22Rv1 (cell line): ENCODE results near the gene PARN.

ENCODE experiments used
- H3K27ac ChIP-seq: fragments of 450-650 bp; 2 replicates; pipeline ENCODE4 v1.5.1; 2017
- ZFX ChIP-seq: fragments of 450-650 bp; IDR thresholded peaks from 2 replicates; pipeline ENCODE4 v1.6.1; 2017; ENCODE audit warnings: antibody characterized with exemption, borderline replicate concordance
- TF ChIP-seq, protein P1 (sequence below): fragments of 450-650 bp; IDR thresholded peaks from 2 replicates; pipeline ENCODE4 v1.5.1; 2017; ENCODE audit warnings: mild to moderate bottlenecking

The PARN gene

DNA sequence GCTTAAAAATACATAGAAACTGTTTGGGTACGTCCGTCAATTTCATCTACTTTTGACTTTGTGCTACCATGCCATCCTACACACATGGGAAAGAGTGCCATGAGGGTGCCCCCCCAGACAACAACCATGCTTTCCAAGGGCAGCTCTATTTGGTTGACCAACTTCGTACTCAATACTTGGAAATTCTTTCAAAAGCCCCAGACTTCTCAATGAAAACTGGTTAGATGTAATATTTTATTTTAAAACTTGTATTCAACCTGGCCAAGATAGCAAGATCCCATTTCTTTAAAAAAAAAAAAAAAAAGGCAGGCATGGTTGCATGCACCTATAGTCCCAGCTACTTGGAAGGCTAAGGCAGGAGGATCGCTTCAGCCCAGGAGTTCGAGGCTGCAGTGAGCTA lies 98.4 kb downstream of the PARN start:
- H3K27ac ChIP-seq: no peak overlapping the region
- no peak for TF ChIP-seq ZFX
- TF ChIP-seq, protein P1, sequence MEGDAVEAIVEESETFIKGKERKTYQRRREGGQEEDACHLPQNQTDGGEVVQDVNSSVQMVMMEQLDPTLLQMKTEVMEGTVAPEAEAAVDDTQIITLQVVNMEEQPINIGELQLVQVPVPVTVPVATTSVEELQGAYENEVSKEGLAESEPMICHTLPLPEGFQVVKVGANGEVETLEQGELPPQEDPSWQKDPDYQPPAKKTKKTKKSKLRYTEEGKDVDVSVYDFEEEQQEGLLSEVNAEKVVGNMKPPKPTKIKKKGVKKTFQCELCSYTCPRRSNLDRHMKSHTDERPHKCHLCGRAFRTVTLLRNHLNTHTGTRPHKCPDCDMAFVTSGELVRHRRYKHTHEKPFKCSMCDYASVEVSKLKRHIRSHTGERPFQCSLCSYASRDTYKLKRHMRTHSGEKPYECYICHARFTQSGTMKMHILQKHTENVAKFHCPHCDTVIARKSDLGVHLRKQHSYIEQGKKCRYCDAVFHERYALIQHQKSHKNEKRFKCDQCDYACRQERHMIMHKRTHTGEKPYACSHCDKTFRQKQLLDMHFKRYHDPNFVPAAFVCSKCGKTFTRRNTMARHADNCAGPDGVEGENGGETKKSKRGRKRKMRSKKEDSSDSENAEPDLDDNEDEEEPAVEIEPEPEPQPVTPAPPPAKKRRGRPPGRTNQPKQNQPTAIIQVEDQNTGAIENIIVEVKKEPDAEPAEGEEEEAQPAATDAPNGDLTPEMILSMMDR: no peak

DNA sequence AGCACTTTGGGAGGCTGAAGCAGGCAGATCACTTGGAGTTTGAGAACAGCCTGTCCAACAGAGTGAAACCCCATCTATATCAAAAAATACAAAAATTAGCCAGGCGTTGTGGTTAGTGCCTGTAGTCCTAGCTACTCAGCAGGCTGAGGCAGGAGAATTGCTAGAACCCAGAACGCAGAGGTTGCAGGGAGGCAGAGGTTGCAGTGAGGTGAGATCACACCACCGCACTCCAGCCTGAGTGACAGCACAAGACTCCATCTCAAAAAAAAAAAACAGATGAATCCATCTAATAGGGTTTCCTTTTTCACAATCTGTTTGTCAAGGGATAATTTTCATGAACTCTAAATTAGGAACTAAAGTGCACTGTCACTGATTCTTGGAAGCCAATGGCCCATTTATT lies 99.0 kb downstream of the PARN start:
- TF ChIP-seq, protein P1: no peak
- no peak for TF ChIP-seq ZFX
- H3K27ac ChIP-seq: no peak overlapping the region

DNA sequence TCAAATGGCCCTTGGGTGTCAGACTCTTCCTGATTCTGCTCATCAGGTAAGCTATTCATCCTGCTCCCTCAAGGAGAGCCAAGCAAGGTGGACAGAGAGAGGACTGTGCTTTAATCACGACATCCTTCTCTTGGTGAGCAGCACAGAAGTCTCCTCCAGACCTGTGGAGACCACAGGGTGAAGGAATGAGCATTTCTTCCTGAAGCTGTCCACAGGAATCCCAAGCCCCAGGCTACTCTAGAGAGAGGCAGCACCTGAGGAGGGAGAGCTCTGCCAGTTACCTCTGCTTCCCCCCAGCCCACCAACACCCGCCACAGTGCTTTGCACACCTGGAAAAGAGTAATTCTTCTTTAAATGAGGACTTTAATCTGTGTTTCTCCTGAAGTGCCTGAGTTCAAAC lies 100.0 kb downstream of the PARN start:
- TF ChIP-seq, protein P1: no peak
- no peak for TF ChIP-seq ZFX
- no peak overlapping the region for H3K27ac ChIP-seq

DNA sequence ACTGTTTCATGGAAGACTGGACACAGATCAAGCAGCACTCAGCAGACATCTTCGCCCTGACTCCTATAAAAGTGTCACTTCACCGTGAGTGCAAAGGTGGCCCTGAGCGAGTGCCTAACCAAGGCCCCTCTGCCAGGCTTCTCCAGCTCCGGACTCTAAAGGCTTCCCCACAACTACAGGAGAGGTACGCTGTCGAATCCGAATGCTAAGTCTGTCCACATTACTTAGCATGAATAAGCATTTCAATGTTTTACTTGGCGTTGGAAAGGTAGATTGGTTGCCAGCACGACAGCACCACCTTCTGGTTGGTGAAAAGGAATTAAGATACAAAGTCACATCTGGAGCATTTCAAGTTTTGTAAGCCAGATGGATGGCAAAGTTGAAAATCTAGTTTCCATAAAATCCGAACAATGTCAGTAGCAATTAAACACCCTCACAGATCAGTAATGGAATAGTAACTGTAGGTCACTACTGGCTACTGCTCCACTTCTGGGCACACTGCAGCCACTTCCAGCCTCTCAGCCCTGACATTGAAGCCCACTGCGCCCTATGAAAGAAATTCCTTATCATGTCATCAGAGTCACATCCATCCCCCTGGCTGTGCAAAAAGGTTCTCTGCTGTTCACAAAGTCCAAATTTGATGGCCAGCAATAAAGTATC lies 100.9 kb downstream of the PARN start:
- TF ChIP-seq ZFX: no peak
- TF ChIP-seq, protein P1: peak; percentile 83
- no peak overlapping the region for H3K27ac ChIP-seq

DNA sequence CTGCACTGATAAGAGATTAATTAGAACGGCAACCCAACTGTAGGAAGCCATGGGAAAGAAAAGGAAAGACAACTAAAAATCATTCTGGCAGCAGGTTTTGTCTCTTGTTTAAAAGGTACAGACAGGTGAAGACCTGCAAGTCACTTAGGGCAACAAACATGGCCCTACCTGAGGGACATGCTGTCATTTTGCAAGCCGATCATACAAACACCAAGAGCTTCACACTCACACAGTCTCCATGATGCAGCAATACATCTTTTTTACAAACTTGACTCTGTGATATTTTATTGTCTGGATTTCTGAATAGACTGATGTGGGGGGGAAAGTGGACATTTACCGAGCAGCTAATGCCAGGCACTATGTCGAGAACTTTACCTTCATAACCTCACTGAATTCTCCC lies 101.8 kb downstream of the PARN start:
- no peak for TF ChIP-seq ZFX
- TF ChIP-seq, protein P1: no peak
- no peak overlapping the region for H3K27ac ChIP-seq

DNA sequence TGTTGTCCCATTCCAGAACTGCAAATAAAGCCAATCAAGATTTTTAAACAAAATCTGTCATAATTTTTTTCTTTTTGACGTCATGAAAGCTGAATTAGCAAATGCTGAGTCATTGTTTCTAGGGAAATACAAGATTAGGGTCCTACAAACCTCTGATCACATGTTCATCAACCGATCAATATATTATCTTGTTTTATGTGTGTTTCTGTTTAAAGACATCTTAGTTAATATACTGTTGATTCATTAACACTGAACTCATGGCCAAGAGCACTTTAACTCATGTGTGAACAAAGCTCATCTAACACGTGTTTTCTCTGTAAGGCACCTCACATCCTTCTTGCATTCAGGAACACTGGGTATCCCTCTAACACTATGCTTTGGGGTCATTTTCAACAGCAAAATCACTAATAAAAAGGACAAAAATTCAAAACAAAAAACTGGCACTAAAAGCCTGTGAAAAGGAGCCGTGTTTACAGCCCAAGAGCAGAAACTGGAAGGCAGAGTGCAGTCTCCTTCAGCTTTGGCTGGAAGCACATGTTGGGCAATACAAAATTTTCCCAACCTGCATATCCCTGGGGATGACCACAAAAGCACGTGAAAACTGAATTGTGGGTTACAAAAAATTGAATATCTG lies 102.5 kb downstream of the PARN start:
- no peak overlapping the region for H3K27ac ChIP-seq
- no peak for TF ChIP-seq ZFX
- TF ChIP-seq, protein P1: no peak

DNA sequence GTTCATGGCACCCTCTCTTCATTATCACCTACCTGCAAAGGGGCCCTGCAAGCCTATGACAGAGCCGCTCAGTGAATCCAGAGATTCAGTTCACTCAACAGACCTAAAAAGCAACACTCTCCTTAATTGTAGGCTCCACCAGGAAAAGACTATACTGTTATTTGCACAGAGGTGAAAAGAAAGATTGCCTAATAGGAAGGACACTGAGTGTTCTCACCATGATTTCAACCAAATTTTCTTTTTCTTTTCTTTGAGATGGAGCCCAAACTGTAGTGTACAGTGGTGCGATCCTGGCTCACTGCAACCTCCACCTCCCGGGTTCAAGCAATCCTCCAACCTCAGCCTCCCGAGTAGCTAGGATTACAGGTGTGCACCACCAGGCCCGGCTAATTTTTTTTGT lies 104.5 kb downstream of the PARN start:
- no peak for TF ChIP-seq ZFX
- TF ChIP-seq, protein P1: no peak
- no peak overlapping the region for H3K27ac ChIP-seq
